NCI-H1048 (cell line): Measurements from ENCODE around the gene FAM83C.

Experiments used
- DNase-seq: peaks from one replicate; lab custom pipeline; 2025; lab: John Stamatoyannopoulos, UW

The FAM83C gene

GRCh38 chr20:35283441-35284266 lies 8.6 kb downstream of the FAM83C start:
- no peak for DNase-seq

DNA sequence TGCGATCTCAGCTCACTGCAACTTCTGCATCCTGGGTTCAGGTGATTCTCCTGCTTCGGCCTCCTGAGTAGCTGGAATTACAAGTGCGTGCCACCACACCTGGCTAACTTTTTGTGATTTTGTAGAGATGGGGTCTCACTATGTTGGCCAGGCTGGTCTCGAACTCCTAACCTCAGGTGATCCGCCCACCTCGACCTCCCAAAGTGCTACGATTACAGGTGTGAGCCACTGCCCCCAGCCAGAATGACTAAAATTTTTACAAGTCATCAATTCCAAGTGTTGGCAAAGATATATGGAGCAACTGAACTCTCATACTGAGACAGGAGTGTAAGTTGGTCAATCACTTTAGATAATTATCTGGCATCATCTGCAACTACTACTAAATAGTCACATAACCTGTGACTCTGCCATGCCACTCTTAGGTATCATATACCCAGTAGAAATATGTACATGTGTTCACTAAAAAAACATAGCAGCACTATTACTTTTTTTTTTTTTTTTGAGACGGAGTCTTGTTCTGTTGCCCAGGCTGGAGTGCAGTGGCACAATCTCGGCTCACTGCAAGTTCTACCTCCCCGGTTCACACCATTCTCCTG lies 10.6 kb downstream of the FAM83C start:
- DNase-seq: no peak

DNA sequence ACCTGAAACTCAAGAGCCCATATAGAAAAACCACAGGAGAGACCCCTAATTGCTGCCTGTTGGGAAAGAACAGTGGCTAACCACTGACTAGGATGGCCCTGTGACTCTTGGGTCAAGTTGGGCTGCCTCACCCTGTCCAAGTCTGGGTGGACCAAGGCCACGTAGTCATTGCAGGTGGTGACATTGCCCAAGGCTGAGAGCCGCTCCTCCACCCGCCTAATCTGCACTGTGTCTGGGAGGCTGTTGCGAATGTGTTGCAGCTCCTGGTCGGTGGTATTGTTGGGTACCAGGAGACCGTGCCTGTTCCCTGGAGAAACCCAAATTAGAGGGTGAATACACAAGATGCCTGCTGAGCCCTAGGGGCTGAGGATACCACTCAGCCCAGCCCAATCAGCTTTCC lies 11.7 kb downstream of the FAM83C start:
- DNase-seq: no peak

GRCh38 chr20:35279533-35280174 lies 12.6 kb downstream of the FAM83C start:
- DNase-seq: no peak

- no peak for DNase-seq
These were observed 13.2 kb downstream of the FAM83C start for GRCh38 chr20:35279040-35279439.

- peak; percentile 75 for DNase-seq
These were observed 14.5 kb downstream of the FAM83C start, which contains the start of gene MMP24OS for GRCh38 chr20:35277531-35278395. MMP24OS (minus strand) TSS chr20:35278122; CDS start chr20:35277929, 193 bp downstream.

- DNase-seq: no peak
These were observed 15.1 kb downstream of the FAM83C start for GRCh38 chr20:35277127-35277526.

DNA sequence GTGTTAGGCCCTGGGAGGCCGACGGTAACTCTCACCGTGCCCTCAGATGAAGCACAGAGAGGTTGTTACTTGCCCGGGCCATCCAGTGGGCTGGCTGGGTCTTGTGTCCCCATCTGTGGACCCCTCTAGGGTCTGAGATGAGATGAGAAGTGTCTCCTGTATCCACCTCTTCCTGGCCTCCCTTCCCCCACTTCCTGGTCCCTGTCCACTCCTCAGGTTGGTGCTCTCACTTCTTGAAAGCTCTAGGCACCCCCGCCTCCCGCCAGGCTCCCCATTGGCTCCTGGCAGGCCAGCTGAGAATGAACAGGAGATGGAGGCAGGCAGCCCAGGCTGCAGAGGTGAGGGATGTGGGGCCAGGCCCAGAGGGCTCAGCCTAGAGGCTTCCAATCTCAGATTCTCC lies 15.8 kb downstream of the FAM83C start:
- DNase-seq: no peak

- DNase-seq: no peak
These were observed 16.4 kb downstream of the FAM83C start for GRCh38 chr20:35275741-35276251.

GRCh38 chr20:35274172-35275092 lies 17.8 kb downstream of the FAM83C start:
- no peak for DNase-seq

GRCh38 chr20:35273449-35274171 lies 18.6 kb downstream of the FAM83C start:
- DNase-seq: no peak

DNA sequence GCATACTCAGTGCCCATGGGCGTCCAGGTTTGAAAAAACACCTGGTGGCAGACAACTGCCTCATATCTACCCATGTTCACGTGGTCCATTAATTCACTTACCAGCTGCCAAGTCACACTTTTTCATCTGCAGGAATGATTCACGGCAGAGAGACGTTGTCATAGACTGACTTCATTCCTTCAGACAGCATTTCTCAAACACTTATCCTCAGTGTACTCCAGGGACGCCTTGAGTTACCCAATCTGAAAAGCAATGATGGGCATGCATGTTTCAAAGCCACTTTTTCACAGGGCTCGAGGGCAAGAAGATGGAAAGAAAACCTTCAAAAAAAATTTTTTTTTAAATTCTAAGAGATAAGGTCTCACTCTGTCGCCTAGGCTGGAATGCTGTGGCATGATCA lies 20.3 kb downstream of the FAM83C start:
- DNase-seq: no peak

DNA sequence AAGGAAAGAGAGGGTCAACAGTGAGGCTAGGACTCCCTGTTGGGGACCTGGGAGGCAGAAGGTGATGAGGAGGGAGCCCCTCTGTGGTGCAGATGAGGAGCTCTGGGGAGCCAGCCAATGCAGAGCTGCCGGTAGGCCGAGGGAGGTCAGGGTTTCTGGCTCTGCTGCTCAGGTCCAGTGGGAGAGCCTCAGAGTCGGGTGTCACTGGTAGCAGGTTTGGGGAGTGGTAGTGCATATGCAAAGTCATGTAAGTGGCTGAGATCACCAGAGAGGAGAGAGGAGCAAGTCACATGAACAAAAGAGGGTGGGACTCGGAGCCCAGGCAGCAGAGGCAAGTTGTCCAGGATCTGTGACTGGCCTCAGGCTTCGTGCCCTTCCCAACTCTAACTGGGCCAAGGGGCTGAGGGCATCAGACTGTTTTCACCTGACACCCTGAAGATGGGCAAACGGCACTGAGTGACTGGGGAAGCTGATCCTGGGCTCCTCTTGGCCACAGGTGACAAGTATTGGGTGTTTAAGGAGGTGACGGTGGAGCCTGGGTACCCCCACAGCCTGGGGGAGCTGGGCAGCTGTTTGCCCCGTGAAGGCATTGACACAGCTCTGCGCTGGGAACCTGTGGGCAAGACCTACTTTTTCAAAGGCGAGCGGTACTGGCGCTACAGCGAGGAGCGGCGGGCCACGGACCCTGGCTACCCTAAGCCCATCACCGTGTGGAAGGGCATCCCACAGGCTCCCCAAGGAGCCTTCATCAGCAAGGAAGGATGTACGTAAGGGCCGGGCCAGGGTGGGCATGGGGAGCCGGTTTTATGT lies 20.9 kb downstream of the FAM83C start:
- no peak for DNase-seq

- no peak for DNase-seq
These were observed 22.0 kb downstream of the FAM83C start for GRCh38 chr20:35270021-35270902.

GRCh38 chr20:35269055-35269781 lies 23.0 kb downstream of the FAM83C start:
- no peak for DNase-seq

DNA sequence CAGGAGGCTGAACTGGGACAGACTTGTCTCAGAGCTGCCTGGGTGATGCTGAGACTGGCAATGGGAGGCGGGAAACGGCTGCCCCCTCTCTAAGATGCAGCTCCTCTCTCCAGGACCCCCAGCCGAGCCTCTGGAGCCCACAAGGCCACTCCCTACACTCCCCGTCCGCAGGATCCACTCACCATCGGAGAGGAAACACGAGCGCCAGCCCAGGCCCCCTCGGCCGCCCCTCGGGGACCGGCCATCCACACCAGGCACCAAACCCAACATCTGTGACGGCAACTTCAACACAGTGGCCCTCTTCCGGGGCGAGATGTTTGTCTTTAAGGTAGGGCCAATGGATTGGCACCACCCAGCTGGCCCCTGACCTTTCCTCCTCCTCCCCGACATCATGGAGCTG lies 25.1 kb downstream of the FAM83C start:
- DNase-seq: no peak

DNA sequence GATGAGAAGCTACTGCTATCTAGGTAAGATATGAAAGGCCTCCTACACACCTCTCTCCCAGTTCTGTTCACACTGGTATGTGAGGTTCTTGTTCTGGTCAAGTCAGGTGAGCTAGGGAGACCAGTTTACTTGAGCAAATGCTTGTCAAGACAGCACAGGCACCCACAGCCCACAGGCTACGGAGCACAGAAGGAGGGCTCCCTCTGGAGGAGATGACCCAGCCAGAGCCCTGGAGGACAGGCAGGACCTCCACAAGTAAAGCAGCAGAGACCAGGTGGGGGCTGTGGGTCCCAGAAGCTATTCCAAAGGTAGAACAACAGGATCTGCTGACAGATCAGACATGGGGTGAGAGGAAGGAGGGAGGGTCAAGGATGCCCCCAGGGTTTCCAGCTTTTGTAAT lies 27.5 kb downstream of the FAM83C start:
- DNase-seq: no peak
